HL-60 (cell line): ENCODE results near the gene CDK19.

Experiments
- CTCF ChIP-seq: IDR thresholded peaks from one replicate; pipeline ENCODE4 v1.5.1; 2011; ENCODE audit warnings: low read length, control low read depth, inconsistent platforms; ENCODE audit not compliant: insufficient read depth
- POLR2AphosphoS5 ChIP-seq: IDR thresholded peaks from 2 replicates; pipeline ENCODE4 v1.6.1; 2012; ENCODE audit warnings: low read depth

- no peak for TF ChIP-seq CTCF
- TF ChIP-seq POLR2AphosphoS5 = no peak
Measured at GRCh38 chr6:110826236-110827129, 11.2 kb upstream of the CDK19 start.
